GM12874 (cell line): ENCODE results near the gene GKAP1.

Source experiments
- CTCF ChIP-seq: IDR thresholded peaks from 2 replicates; pipeline ENCODE4 v1.5.1; 2011; ENCODE audit warnings: low read depth, mild to moderate bottlenecking, control low read depth, low read length, moderate library complexity; ENCODE audit not compliant: insufficient read depth

GKAP1 gene

DNA sequence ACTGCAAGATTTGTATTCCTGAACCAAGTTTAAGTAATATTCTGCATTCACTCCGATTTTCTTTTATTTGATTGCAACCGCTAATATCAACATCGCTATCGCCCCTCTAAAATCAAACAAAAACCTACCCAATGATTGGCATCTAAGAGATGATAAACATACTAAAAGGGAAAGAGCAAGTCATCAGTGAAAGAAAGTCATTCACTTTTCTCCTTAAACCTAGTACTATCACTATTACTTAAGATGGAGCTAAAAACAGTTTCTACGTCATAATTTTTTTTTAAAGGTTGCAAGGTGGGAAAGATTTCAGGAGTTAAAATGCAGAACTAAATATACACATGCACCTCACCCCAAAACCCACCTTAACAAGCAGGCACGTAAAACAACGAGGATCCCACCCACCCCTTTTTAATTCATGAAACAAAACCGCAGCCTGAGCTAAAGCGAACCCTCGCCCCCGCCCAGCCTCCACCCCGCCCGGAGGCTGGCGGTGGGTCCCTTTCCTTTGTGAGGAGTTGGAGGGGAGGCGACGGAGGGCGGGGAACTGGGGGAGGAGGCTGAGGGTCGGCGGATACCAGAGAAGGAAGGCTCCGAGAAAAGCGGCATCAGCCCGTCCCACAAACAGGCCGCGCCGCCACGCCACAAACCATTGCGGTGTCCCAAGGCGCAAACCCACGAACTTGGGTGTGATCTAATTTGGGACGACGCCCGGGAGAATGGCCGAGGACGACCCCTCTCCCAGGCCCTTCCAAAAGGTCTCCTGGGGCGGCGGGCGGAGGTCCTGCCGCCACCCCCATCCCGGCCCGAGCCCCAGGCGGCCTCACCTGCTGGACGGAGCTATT is 110.7 kb downstream of the GKAP1 start:
- TF ChIP-seq CTCF: no peak

DNA sequence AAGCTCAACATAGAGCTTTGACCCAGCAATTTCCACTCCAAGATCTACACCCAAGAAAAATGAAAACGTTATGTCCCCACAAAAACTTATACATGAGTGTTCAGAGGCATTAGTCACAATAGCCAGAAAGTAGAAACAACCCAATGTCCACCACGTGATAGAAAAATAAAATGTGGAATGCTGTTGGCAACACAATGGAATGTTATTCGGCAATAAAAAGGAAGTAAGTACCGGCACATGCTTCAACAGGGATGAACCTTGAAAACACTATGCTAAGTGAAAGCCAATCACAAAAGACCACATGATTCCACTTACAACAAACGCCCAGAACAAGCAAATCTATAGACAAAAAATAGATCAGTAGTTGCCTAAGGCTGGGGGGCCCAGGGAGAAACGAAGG is 115.8 kb downstream of the GKAP1 start:
- no peak for TF ChIP-seq CTCF

GRCh38 chr9:83701286-83701685 is 116.3 kb downstream of the GKAP1 start:
- no peak for TF ChIP-seq CTCF

DNA sequence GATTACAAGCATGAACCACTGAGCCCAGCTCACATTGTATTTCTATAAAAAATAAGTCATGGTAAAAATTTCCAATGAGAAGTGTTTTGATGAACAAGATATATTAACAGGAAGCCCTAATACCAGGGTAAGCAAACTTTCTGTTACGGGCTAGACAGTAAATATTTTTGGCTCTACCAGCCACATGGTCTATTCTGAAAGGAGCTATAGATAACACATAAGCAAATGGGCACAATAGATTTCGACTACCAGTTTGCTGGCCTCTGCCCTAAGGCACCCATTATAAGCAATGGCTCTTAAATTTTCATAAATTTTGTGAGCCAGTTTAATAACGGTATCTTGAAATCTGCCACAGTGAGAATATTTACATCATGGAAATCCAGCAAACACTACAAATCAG is 118.0 kb downstream of the GKAP1 start:
- no peak for TF ChIP-seq CTCF

- TF ChIP-seq CTCF: no peak
These were observed 118.5 kb downstream of the GKAP1 start for GRCh38 chr9:83698976-83699585.

DNA sequence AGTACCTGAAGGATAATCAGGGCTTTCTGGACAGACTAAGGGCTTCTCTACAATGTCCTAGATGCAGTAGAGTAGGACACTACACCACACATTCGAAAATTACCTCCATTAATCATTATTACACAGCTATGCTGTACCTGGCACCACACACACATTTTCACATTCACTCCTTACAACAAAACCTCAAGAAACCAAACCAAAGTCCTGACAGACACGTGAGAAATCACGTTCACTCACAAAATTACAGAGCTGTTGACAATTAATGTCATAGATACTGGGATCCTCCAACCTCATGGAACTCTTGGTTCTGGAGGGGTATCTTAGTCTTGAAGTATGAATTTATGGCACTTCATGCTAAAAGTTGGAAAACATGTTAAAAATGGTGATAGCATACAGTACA is 126.1 kb downstream of the GKAP1 start:
- no peak for TF ChIP-seq CTCF
